Left ventricle myocardium inferior (tissue), 1 donor: Measurements from ENCODE around the gene PDIA4. TPM values are rescaled to one million over a fixed set of nuclear protein-coding genes. Genes with fewer than 3 reads are reported as not detected.

Experiments
- DNase-seq: peaks from one replicate; pipeline ENCODE4 v3.0.0-alpha.2; 2020
- H3K27ac ChIP-seq: fragments of 200-600 bp; replicated peaks from 2 replicates; pipeline ENCODE4 v1.8.0; 2021
- H3K27me3 ChIP-seq: fragments of 200-600 bp; 2 replicates; pipeline ENCODE4 v1.8.0; 2021; ENCODE audit warnings: low read depth
- H3K36me3 ChIP-seq: fragments of 200-600 bp; 2 replicates; pipeline ENCODE4 v1.8.0; 2021
- H3K4me1 ChIP-seq: fragments of 200-600 bp; 2 replicates; pipeline ENCODE4 v1.8.0; 2021
- H3K4me3 ChIP-seq: fragments of 200-600 bp; 2 replicates; pipeline ENCODE4 v1.8.0; 2021; ENCODE audit warnings: mild to moderate bottlenecking, moderate library complexity
- H3K9me3 ChIP-seq: fragments of 200-600 bp; replicated peaks from 2 replicates; pipeline ENCODE4 v1.8.0; 2021
- intact Hi-C: fragments of 100-400 bp; cut with micrococcal nuclease; formaldehyde crosslinking; loops from one replicate; pipeline ENCODE4 v1.11.0; 2022
- total RNA-seq: library from RNA; stranded (reverse); fragmentation: NEBNext Ultra II Directional; extraction: Animal tissue kit (Norgen Biotek cat#: 25700); gene quantifications from one replicate; pipeline ENCODE4 v1.2.1, GENCODE V29; 2021
- TF ChIP-seq, protein P1 (sequence below): fragments of 200-600 bp; IDR thresholded peaks from 2 replicates; pipeline ENCODE4 v1.8.0; 2021; ENCODE audit warnings: antibody characterized with exemption, mild to moderate bottlenecking, borderline replicate concordance
- donor health status: DM: no; HTN: yes; CAD: no; lungs with severe emphysema.

Gene PDIA4
- total RNA-seq, 1 donor from 2014 or later: 32.3 TPM

DNA sequence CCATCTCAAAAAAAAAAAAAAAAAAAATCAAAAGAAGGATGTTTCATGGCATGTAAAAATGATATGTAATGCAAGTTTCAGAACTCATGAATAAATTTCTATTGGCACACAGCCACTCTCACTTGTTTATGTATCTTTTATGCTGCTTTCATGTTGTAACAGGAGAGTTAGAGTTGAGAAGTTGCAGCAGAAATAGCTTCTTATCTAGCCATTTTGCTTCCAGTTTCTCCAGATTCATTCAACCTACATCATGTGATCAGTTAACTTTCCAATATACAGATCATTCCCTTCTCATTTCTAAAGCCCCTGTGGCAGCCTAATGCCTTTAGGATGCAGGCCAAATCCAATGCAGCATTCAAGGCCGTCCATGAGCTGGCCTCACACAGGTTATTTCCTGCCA, 31.9 kb upstream of the PDIA4 start:
- Histone ChIP-seq H3K9me3 (no peaks in the 10 kb centered on the region), H3K36me3 (no peaks in the 10 kb centered on the region), H3K4me1 (peaks cover 6% of the 10 kb centered on the region), H3K4me3 (no peak overlapping the region), H3K27me3 (no peaks in the 10 kb centered on the region), H3K27ac (no peak overlapping the region)
- intact Hi-C loops: no loop called here
- TF ChIP-seq, protein P1, sequence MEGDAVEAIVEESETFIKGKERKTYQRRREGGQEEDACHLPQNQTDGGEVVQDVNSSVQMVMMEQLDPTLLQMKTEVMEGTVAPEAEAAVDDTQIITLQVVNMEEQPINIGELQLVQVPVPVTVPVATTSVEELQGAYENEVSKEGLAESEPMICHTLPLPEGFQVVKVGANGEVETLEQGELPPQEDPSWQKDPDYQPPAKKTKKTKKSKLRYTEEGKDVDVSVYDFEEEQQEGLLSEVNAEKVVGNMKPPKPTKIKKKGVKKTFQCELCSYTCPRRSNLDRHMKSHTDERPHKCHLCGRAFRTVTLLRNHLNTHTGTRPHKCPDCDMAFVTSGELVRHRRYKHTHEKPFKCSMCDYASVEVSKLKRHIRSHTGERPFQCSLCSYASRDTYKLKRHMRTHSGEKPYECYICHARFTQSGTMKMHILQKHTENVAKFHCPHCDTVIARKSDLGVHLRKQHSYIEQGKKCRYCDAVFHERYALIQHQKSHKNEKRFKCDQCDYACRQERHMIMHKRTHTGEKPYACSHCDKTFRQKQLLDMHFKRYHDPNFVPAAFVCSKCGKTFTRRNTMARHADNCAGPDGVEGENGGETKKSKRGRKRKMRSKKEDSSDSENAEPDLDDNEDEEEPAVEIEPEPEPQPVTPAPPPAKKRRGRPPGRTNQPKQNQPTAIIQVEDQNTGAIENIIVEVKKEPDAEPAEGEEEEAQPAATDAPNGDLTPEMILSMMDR: no peak
- DNase-seq: no peak

DNA sequence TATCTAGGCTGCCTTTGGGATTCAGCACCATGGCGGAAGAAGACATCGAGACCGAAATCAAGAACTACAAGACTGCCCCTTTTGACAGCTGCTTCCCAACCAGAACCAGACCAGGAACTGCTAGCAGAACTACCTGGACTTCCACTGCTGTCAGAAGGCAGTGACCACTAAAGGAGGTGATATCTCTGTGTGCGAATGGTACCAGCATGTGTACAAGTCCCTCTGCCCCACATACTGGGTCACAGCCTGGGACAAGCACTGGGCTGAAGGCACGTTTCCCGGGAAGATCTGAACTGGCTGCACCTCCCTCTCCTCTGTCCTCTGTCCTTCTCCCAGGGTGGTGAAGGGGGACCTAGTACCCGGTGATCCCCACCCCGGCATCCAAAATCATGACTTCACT, 25.6 kb upstream of the PDIA4 start:
- no peak for DNase-seq
- TF ChIP-seq, protein P1: no peak
- intact Hi-C loops: no loop called here
- H3K4me1 ChIP-seq: no peaks in the 10 kb centered on the region
- H3K9me3 ChIP-seq: no peaks in the 10 kb centered on the region
- H3K27ac ChIP-seq: no peak overlapping the region
- H3K27me3 ChIP-seq: peaks cover 4% of the 10 kb centered on the region
- H3K36me3 ChIP-seq: no peaks in the 10 kb centered on the region
- no peak overlapping the region for H3K4me3 ChIP-seq

DNA sequence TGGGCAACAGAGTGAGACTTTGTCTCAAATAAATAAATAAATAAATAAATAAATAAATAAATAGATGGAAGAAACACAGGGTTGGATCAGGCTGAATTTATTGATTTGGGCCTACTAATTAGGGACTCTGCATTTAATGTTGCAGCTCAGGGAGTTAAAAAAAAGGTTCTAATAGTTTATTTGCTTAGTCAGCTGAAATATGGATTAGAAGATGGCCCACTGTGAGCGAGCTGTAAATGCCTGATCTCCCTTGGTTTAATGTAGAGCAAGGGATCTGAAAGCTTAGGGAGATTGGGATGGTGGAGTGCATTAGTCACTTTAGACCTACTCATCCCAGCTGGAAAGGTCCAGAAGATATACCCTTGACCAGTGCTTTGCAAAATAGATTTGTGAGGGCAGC, 25.1 kb upstream of the PDIA4 start:
- TF ChIP-seq, protein P1: no peak
- intact Hi-C loops: no loop called here
- H3K27me3 ChIP-seq: peaks cover 4% of the 10 kb centered on the region
- no peak overlapping the region for H3K27ac ChIP-seq
- no peak overlapping the region for H3K4me3 ChIP-seq
- H3K4me1 ChIP-seq: no peaks in the 10 kb centered on the region
- DNase-seq: no peak
- H3K9me3 ChIP-seq: no peaks in the 10 kb centered on the region
- H3K36me3 ChIP-seq: no peaks in the 10 kb centered on the region

DNA sequence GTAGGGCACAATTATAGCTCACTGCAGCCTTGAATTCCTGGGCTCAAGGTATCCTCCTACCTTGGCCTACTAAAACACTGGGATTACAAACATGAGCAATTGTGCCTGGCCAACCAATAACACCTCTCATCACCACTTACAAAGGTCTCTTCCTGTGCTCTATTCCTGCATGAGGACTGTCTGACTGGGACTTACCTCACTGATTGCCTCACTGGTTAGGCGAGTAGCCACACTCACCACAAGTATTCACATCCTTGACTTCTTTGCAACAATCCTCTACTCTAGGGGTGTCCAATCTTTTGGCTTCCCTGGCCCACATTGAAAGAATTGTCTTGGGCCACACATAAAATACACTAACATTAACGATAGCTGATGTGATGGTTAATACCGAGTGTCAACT, 22.6 kb upstream of the PDIA4 start:
- no peaks in the 10 kb centered on the region for H3K4me1 ChIP-seq
- no peak overlapping the region for H3K27ac ChIP-seq
- TF ChIP-seq, protein P1: no peak
- no peak for DNase-seq
- intact Hi-C loops: no loop called here
- no peak overlapping the region for H3K4me3 ChIP-seq
- H3K27me3 ChIP-seq: peaks cover 4% of the 10 kb centered on the region
- no peaks in the 10 kb centered on the region for H3K36me3 ChIP-seq
- no peaks in the 10 kb centered on the region for H3K9me3 ChIP-seq

DNA sequence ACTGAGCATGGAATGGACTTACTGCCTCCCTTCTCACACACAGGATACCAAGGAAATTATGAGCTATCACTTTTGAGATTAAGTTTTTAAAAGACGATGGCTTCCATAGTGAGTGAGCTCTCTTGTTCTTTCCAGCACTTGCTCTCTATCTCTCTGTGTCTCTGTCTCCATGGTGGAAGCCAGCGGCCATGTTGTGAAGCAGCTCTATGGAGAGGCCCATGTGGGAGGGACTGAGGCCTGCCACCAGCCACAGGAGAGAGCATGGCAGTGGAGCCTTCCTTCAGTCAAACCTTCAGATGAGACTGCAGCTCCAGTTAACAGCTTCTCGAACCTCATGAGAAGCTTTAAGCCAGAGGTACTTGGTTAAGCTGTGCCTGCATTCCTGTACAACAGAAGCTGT, 20.5 kb upstream of the PDIA4 start:
- no peaks in the 10 kb centered on the region for H3K36me3 ChIP-seq
- H3K4me3 ChIP-seq: no peak overlapping the region
- H3K4me1 ChIP-seq: no peaks in the 10 kb centered on the region
- no peaks in the 10 kb centered on the region for H3K27me3 ChIP-seq
- intact Hi-C loops: no loop called here
- H3K27ac ChIP-seq: no peak overlapping the region
- H3K9me3 ChIP-seq: no peaks in the 10 kb centered on the region
- no peak for DNase-seq
- TF ChIP-seq, protein P1: no peak

DNA sequence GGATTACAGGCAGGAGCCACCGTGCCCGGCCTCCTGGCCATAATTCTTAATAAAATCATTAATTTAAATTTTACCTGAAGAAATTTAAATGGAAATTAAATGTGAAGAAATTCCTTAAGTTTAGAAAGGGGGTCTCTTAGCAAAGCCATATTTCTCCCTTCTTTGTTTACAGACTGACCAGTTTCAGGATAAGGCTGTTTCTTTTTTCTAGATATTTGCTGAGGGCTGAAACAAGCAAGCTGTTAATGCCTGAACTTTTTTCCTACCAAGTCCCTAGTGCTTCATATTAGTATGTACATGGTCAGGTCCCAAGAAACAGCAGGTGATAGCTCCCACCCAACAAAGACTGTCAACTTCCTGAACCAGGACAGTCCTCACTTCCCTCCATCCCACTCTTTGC, 18.1 kb upstream of the PDIA4 start:
- intact Hi-C loops: no loop called here
- DNase-seq: no peak
- H3K27ac ChIP-seq: no peak overlapping the region
- H3K27me3 ChIP-seq: no peaks in the 10 kb centered on the region
- no peak overlapping the region for H3K4me3 ChIP-seq
- TF ChIP-seq, protein P1: no peak
- H3K4me1 ChIP-seq: no peaks in the 10 kb centered on the region
- no peaks in the 10 kb centered on the region for H3K9me3 ChIP-seq
- no peaks in the 10 kb centered on the region for H3K36me3 ChIP-seq
